Fibroblast of skin of back (primary cell): ENCODE results near the gene NKPD1.
A peak's percentile ranks its signal among the peaks of the same experiment; 100 is the strongest.
"Not testable (repeated sequence)": the region's sequence is repeated elsewhere in the genome, so short reads cannot be mapped to it uniquely, and the experiment has no call there.

ENCODE experiments used
- DNase-seq: peaks from one replicate; pipeline ENCODE4 v3.0.0-alpha.2; 2013

NKPD1 gene

DNA sequence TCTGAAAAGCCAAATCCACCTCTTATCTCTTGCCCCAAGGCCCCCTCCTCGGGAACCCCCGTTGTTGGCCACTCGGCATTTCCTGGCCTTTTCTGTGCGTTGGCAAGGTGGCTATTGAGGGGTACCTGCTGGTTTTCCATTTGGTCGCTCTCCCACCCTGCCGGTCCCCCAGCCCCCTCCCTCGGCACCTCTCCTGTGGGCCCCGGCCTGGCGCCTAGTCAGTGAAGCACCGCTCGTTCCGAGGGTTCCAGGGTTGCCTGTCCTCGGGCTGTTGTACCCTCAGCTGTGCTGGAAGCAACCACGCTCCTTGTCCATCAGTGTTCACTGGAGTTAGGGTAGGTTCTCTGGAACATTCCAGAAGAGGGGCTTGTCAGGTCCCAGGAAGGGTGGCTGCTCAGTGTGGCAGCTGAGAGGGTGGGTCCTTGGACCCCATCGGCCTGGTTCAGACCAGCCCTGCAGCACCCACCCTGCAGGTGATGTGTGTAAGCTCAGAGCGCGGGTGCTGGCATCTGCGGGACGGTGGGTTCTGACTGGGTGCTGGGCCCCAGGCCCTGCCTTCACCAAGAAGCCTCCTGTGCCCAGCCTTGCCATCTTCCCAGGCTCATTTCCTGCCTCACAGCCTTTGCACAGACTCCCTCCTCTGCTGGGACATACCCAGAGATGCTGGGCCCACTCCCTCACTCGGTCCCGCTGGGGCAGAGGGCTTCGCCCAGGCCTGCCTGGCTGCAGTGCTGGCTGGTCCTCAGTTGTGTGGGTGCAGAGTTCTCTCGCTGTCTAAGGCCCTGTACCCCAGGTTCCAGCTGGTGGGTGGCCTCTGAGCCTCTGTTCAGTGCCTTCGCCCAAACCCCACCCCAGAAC, 21.3 kb downstream of the NKPD1 start:
- no peak for DNase-seq

- no peak for DNase-seq
Measured at GRCh38 chr19:45138303-45138751, 22.5 kb downstream of the NKPD1 start.

DNA sequence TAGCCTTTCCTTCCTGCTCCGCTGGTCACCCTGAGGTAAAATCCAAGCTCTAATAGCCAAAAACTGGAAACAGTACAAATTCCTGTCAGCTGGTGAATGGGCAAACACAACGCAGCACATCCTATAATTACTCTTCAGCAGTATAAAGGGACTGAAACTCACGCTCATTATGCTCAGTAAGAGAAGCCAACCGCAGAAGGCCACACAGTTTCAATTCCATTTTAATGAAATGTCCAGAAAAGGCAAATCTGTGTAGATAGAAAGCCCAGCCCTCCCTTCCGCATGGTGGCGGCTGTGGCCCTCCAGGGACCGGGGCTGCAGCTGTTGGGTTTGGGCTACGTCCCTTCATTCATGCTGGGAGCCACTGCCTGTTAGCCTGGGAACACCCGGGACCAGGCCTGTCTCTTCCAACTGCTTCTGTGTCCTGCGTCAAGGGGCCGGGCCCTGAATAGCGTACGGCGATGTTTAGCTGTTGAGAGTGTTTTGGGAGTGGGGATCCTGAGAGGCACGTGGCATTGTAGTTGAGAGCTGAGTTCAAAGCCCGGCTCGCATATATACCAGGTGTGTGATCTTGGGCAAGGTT, 23.5 kb downstream of the NKPD1 start:
- DNase-seq, result no peak

DNA sequence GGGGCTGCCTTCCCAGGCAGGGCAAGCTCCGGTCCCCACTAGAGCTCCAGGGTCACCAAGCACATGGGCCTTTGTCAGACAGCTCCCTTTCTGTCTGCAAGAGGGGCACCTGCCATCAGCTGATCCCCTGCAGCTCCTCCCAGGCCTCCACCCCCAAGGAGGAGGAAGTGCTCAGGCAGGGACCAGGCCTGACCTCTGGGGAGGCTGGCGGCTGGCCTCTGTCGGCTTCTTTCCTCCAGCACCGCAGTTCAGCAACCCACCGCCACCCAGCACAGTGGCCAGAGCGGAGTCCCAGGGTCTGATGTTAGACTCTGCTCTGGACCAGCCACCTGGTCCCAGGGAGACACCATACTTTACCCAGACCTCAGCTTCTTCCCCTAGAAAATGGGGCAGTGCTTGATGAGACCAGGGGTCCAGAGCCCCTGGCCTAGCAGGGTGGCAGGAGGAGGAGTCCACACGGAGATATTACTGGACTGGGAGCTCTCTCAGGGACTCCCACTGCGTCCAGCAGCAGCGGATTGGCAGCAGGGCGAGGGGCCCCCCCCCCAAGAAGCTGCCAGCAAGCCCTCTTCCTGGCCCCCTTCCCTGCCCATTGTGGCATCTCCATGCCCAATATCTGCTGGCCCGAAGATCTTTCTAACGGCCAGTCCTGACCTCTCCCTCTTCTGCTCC, 24.1 kb downstream of the NKPD1 start:
- no peak for DNase-seq

GRCh38 chr19:45135176-45135885, 25.5 kb downstream of the NKPD1 start:
- no peak for DNase-seq

DNA sequence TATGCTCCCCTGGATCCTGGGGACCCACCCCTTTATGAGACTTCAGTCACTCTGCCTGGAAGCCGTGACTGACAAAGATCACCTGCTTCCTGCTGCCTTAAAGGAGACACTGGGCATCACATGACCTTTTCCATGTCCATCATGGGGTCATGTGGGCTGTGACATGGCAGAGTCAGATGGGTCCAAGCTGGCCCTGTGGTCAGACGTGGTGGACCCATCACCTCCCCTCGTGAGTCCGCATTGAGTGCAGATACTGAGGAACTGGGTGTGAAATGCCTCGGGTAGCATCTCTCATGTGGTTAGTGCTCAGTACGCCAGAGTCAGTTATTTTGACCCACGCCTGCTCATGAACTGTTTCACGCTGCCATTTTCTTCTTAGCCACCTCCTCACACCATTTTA, 27.1 kb downstream of the NKPD1 start:
- DNase-seq, result no peak

GRCh38 chr19:45130888-45131615, 29.7 kb downstream of the NKPD1 start:
- DNase-seq, result peak; percentile 29

DNA sequence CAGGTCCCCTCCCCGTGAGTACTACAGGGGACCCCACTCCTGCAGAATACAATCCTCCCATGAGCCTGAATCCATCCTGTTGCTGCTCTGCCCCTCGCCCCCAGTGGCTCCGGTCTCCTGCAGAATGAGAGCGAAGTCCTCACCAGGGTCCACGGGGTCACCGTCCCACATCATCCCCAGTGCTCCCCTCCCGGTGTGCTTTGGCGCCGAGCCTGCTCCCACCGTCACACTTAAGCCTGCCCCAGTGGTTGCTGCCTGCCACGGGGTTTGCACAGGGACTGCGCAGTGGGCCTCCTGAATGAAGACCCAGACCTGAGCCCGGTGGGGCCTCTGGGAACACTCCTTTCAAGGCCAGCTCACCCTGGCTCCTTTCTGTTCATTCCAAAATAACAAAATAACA, 30.5 kb downstream of the NKPD1 start:
- DNase-seq, result no peak

DNA sequence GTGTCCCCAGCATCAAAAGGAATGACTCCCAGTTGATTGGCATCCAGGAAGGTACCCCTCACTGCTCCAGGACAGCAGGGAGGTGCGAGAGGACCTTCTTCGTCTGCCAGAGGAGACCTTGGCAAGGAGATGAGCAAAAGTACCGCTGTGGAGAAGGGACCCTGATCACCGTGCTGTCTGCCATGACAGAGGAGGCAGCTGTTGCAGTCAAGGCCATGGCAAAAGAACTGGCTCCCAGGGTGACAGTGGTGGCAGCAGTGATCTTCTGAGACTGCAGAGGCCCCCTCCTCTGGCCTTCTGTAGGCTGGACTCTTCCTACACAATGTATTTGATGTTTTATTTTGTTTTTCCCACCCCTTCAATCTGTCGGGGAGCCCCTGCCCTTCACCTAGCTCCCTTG, 32.0 kb downstream of the NKPD1 start:
- DNase-seq, result no peak

DNA sequence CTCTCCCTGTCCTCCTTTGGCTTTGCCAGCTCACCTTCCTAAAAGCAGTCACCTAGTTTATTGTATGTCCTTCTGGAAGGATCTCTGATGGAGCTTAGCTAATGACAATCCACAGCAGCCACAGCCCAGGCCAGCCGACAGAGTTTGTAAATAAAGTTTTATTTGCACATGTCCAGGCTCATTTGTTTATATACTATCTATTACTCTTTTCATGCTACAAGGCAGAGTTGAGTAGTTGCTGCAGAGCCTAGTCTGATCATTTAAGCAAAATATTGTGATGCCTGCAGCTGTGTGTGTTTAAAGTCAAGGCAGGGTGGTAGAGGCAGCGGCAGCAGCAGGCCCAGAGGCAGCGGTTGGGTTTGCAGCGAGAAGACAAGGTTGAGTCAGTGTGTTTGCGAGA, 32.6 kb downstream of the NKPD1 start:
- DNase-seq, result no peak

DNA sequence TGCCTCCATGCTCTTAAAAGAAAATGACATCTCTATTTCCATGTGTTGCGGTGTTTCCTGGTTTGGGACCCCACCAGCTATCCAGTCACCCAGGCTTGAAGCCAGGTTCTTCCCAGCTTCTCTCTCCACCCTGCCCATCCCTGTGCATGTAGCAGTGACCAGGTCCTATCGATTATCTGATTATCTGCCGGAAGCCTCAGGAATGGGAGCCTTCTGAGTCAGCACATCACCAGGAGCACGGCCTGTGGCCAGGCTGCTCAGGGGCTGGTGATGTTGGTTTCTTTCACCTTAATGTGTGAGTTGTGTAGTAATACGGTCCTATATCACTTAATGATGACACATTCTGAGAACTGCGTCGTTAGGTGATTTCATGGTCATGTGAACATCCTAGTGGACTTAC, 34.1 kb downstream of the NKPD1 start:
- DNase-seq, result no peak

DNA sequence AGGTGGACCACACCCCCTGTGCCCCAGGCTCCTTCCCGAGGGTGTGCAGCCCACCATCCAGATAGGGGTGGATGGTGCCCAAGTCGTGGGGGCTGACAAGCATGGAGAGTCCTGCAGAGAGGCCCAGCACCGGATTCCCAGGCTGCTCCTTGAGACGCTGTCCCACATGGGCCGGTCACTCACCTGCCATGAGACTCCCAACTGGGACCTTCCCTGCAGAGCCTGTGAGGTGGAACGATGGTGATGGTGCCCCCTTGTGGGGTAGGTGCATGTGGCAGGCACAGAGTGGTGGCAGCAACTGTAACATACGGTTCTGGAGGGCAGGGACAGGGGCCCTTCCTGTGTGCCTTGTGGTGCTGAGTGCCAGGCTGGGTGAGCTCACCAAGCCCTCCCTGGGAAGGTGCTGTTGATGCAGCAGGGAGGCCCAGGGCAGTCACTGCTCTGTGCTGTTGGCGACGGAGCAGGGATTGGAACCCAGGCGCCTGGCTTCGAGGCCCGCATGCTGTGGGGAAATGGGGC, 34.7 kb downstream of the NKPD1 start:
- peak; percentile 49 for DNase-seq

DNA sequence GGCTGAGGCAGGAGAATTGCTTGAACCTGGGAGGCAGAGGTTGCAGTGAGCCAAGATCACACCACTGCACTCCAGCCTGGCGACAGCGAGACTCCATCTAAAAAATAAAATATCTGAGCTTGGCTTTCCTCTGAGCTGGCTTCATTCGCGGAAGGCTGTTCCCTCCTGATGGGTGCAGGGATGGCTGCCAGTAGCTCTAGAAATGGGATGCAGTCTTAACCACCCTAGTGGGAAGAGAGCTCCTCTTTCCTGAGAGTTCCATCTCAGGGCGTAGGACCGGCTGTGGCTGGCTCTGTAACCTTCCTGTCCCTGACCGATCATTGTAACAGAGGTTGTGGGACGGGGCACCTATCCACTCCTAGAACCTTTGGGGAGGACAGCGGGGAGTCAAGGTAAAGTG, 35.4 kb downstream of the NKPD1 start:
- DNase-seq, result no peak

DNA sequence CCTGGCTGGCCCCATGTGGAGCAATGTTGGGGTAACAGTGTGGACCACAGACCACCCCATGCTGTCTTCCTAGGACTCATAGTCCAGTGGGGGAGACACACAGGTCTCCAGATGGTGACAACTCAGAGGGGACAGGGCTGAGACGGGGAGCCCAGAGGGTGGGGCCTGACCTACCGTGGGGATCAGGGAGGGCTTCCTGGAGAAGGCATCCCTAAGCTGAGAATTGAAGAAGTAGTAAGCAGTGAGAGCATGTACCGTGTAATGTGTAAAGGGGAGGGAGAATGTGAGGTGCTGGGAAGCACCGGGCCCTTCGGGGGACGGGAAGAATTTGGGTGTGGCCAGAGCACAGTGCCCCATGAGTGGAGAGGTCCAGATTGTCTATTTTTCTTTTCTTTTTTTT, 36.8 kb downstream of the NKPD1 start:
- no peak for DNase-seq

GRCh38 chr19:45123440-45123850, 37.3 kb downstream of the NKPD1 start:
- no peak for DNase-seq

DNA sequence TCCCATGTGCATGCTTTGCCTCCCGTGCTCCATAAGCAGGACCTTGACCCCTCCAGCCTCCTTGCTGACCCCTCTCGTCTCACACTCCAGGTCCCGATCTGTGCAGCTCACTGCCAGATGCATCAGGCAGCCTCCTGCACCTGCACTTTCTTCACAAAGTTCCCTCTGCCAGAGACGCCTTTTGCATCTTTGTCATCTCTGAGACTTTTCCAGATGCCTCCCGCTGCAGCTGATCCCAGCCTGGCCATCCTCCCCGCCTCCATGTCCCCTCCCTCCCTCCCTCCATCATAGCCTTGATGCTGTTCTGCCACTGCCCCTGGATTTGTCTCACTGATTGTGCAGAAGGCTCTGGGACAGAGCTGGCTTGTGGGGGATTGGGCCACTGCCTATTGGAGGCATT, 38.0 kb downstream of the NKPD1 start:
- DNase-seq, result no peak

GRCh38 chr19:45121827-45122345, 38.9 kb downstream of the NKPD1 start:
- DNase-seq, result no peak

DNA sequence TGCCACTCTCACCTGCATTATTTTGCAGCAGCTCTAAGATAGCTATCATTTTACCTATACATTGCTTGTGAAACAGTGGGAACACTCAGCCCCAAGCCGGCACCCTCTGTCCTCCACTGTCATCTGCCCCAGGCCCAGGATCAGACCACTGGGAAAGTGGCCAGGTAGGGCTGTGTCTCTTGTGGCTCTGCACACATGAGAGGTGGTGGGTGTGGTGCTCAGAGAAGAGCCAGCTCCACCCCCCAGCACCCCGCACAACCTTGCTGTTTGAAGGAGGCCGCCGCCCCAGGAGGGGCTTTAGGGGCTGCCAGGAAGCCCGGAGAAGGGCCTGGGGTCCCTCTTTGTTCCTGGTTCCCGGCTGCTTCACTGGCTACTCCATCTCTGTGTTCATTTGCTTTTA, 41.2 kb downstream of the NKPD1 start:
- no peak for DNase-seq

GRCh38 chr19:45118591-45119355, 42.0 kb downstream of the NKPD1 start:
- DNase-seq, result not testable (repeated sequence)

GRCh38 chr19:45118106-45118505, 42.7 kb downstream of the NKPD1 start:
- no peak for DNase-seq

DNA sequence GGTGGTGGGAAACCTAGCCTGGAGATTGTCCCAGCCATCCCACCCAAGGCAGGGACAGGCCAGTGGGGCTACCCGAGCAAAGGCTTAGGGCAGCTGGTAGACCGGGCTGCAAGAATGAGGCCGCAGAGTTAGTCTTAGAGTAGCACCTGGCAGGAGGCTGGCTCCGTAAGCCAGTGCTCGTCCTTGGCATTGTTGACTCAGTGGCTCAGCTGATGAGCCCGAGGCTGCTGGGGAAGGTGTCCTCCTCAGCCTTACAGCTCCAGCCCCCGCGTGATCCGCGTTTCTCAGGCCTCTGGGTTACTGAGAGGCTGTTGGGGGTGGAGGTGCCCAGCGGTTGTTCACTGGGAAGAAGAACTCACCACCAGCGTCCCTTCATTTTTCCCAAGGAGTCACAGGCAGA, 43.1 kb downstream of the NKPD1 start:
- no peak for DNase-seq
